GM12892 (cell line): Measurements from ENCODE around the gene RETSAT.

Experiments
- DNase-seq: peaks from one replicate; pipeline ENCODE4 v3.0.0; 2011; ENCODE audit not compliant: insufficient read length
- FAIRE-seq: peaks from 2 replicates; lab custom pipeline; 2011; peaks lifted over from hg19 to GRCh38; lab: Jason Lieb, UNC
- POLR2A ChIP-seq: IDR thresholded peaks from 2 replicates; pipeline ENCODE4 v1.6.1; 2011; ENCODE audit warnings: low read depth, low read length, control low read depth
- POLR2AphosphoS5 ChIP-seq: IDR thresholded peaks from 2 replicates; pipeline ENCODE4 v1.6.1; 2011; ENCODE audit warnings: low read depth, low read length, control low read depth
- TAF1 ChIP-seq: IDR thresholded peaks from 2 replicates; pipeline ENCODE4 v1.6.1; 2011; ENCODE audit warnings: low read depth, mild to moderate bottlenecking, control low read depth, low read length, borderline replicate concordance

RETSAT gene

GRCh38 chr2:85310330-85310729 lies 44.0 kb downstream of the RETSAT start:
- no peak for FAIRE-seq
- TF ChIP-seq POLR2A, result no peak
- DNase-seq, result no peak

GRCh38 chr2:85309699-85310321 lies 44.5 kb downstream of the RETSAT start:
- no peak for DNase-seq
- no peak for TF ChIP-seq TAF1
- FAIRE-seq, result no peak

- DNase-seq, result no peak
- no peak for TF ChIP-seq POLR2A
- TF ChIP-seq POLR2AphosphoS5, result no peak
- no peak for TF ChIP-seq TAF1
- FAIRE-seq, result no peak
Observed at GRCh38 chr2:85308896-85309555, 45.3 kb downstream of the RETSAT start.

DNA sequence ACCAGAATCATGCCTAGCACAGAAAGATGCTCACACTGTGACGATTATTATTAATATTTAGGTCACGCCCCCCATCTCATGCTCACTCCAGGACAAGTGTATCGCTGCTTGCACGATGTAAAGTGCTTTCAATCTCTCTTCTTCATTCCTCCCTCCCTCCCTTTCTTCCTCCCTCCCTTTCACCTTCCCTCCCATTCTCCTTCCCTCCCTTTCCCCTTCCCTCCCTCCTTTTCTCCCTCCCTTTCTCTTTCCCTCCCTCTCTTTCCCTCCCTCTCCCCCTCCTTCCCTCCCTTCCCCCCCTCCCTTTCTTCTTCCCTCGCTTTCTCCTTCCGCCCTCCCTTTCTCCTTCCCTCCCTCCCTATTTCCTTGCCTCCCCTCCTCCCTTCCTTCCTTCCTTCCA lies 46.1 kb downstream of the RETSAT start:
- no peak for FAIRE-seq
- DNase-seq, result no peak
- TF ChIP-seq POLR2A (no peak), POLR2AphosphoS5 (no peak), TAF1 (no peak)

- DNase-seq, result no peak
- TF ChIP-seq POLR2AphosphoS5 (no peak), TAF1 (no peak), POLR2A (no peak)
- no peak for FAIRE-seq
Observed at GRCh38 chr2:85307527-85307897, 46.8 kb downstream of the RETSAT start.

- TF ChIP-seq POLR2A, result no peak
- no peak for TF ChIP-seq POLR2AphosphoS5
- TF ChIP-seq TAF1, result no peak
- FAIRE-seq, result no peak
Observed at GRCh38 chr2:85303780-85304531, 50.4 kb downstream of the RETSAT start.

GRCh38 chr2:85302121-85302520 lies 52.2 kb downstream of the RETSAT start:
- no peak for FAIRE-seq
- TF ChIP-seq POLR2A, result no peak
- no peak for TF ChIP-seq POLR2AphosphoS5
- no peak for TF ChIP-seq TAF1

More at GRCh38 chr2:85303780-85304531, 50.4 kb downstream of the RETSAT start:
- DNase-seq, result no peak

More at GRCh38 chr2:85302121-85302520, 52.2 kb downstream of the RETSAT start:
- no peak for DNase-seq
